Colonic mucosa (tissue), 4 donors: ENCODE results near the gene SLC25A25. TPM values are rescaled to one million over a fixed set of nuclear protein-coding genes. Genes with fewer than 3 reads are reported as not detected.

Experiments used
- DNase-seq: peaks from one replicate; pipeline ENCODE4 v3.0.0-alpha.2; 2020
- H3K27ac ChIP-seq: fragments of 200-600 bp; one replicate; pipeline ENCODE4 v1.8.0; 2021
- H3K27me3 ChIP-seq: fragments of 200-600 bp; one replicate; pipeline ENCODE4 v1.8.0; 2021
- H3K36me3 ChIP-seq: fragments of 200-600 bp; one replicate; pipeline ENCODE4 v1.8.0; 2021
- H3K4me1 ChIP-seq: fragments of 200-600 bp; one replicate; pipeline ENCODE4 v1.8.0; 2021; ENCODE audit warnings: mild to moderate bottlenecking
- H3K4me3 ChIP-seq: fragments of 200-600 bp; one replicate; pipeline ENCODE4 v1.8.0; 2021
- H3K9ac ChIP-seq, 2 donors: one replicate each; pipeline ENCODE4 v1.7.0; 2013; ENCODE audit warnings: control low read depth in 2 of 2, low read depth in 2 of 2, low read length in 2 of 2
- H3K9me3 ChIP-seq: fragments of 200-600 bp; one replicate; pipeline ENCODE4 v1.8.0; 2021
- intact Hi-C: fragments of 100-400 bp; cut with DNase I; formaldehyde crosslinking; loops from one replicate; pipeline ENCODE4 v1.14.1; 2022
- total RNA-seq, 2 donors: library from RNA; stranded (reverse); fragmentation: NEBNext Ultra II Directional in 1 of 2; extraction: Animal tissue kit (Norgen Biotek cat#: 25700) in 1 of 2; gene quantifications; one replicate each; pipeline ENCODE4 v1.2.1, GENCODE V29; 2021
- TF ChIP-seq, protein P1 (sequence below): fragments of 200-600 bp; IDR thresholded peaks from one replicate; pipeline ENCODE4 v1.8.0; 2022; ENCODE audit warnings: antibody characterized with exemption, mild to moderate bottlenecking
- donor health status: healthy.
- donor health status: DM: no; HTN: no; CAD: no.
- donor health status: DM: no; HTN: no; CAD: no.

The SLC25A25 gene
- total RNA-seq, 2 donors from 2014 or later: 12.3 to 19.7 TPM

DNA sequence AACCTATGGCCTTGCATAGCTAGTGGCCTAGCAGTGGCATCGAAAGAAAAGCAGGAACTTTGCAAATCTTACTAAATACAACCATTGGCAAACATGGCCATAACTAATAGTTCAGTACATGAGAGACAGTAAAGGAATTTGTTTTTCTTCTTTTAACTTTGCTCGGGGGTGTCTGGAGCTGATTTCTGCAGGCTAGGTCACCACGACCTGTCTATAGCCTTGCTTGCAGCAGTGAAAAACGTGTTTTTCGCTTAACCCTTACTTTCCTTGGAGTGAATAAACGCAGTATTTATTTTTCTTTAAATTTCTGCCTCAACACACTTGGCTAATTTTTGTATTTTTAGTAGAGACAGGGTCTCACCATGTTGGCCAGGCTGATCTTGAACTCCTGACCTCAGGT is 20.8 kb upstream of the SLC25A25 start:
- DNase-seq: no peak
- intact Hi-C loops: loop anchor here (5.0 kb wide), 1 partner anchor 70 kb away; no protein-coding TSS in a partner anchor
- Histone ChIP-seq H3K36me3 (no peaks in the 10 kb centered on the region), H3K4me3 (no peak overlapping the region), H3K27me3 (no peaks in the 10 kb centered on the region), H3K9ac (no peak overlapping the region), H3K9me3 (no peaks in the 10 kb centered on the region), H3K4me1 (no peaks in the 10 kb centered on the region), H3K27ac (no peak overlapping the region)
- TF ChIP-seq, protein P1, sequence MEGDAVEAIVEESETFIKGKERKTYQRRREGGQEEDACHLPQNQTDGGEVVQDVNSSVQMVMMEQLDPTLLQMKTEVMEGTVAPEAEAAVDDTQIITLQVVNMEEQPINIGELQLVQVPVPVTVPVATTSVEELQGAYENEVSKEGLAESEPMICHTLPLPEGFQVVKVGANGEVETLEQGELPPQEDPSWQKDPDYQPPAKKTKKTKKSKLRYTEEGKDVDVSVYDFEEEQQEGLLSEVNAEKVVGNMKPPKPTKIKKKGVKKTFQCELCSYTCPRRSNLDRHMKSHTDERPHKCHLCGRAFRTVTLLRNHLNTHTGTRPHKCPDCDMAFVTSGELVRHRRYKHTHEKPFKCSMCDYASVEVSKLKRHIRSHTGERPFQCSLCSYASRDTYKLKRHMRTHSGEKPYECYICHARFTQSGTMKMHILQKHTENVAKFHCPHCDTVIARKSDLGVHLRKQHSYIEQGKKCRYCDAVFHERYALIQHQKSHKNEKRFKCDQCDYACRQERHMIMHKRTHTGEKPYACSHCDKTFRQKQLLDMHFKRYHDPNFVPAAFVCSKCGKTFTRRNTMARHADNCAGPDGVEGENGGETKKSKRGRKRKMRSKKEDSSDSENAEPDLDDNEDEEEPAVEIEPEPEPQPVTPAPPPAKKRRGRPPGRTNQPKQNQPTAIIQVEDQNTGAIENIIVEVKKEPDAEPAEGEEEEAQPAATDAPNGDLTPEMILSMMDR: no peak

DNA sequence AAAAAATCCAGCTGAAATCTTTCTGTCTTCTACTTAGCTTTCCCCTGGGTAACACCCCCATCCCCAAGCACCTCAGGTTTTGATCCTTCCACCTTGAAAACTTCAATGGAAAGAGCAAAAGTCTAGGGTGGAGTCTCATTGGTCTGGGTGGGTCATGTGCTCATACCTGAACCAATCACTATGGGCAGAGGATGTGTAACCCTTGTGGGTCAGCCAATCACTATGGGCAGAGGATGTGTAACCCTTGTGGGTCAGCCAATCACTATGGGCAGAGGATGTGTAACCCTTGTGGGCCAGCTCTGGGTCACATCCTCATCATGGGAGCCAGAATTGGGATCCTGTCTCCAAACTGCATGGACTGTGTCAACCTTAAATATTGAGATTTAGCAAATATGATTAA is 19.4 kb upstream of the SLC25A25 start:
- TF ChIP-seq, protein P1: no peak
- Histone ChIP-seq H3K27me3 (no peaks in the 10 kb centered on the region), H3K4me1 (no peaks in the 10 kb centered on the region), H3K9ac (no peak overlapping the region), H3K4me3 (no peak overlapping the region), H3K36me3 (no peaks in the 10 kb centered on the region), H3K27ac (no peak overlapping the region), H3K9me3 (no peaks in the 10 kb centered on the region)
- intact Hi-C loops: loop anchor here (5.0 kb wide), 1 partner anchor 69 kb away; no protein-coding TSS in a partner anchor
- DNase-seq: no peak

DNA sequence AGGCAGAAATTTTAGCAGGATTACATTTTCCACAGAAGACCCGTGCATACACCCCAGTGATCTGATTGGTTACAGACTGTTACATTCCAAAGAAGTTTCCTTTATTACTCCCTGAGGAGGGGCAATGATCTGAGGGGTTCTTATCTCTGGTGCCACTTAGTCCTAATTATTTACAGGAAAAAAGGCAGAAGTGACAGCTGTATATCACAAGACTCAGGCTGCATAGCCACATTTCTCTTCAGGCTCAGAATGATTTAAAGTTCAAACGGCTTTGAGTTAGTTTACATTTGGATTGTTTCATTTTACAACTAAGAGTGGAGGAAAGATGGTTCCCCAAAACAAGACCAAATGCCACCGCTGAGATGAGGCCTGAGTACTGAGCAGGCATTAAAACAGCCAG is 18.2 kb upstream of the SLC25A25 start:
- DNase-seq: no peak
- intact Hi-C loops: loop anchor here (5.0 kb wide), 1 partner anchor 67 kb away; no protein-coding TSS in a partner anchor

DNA sequence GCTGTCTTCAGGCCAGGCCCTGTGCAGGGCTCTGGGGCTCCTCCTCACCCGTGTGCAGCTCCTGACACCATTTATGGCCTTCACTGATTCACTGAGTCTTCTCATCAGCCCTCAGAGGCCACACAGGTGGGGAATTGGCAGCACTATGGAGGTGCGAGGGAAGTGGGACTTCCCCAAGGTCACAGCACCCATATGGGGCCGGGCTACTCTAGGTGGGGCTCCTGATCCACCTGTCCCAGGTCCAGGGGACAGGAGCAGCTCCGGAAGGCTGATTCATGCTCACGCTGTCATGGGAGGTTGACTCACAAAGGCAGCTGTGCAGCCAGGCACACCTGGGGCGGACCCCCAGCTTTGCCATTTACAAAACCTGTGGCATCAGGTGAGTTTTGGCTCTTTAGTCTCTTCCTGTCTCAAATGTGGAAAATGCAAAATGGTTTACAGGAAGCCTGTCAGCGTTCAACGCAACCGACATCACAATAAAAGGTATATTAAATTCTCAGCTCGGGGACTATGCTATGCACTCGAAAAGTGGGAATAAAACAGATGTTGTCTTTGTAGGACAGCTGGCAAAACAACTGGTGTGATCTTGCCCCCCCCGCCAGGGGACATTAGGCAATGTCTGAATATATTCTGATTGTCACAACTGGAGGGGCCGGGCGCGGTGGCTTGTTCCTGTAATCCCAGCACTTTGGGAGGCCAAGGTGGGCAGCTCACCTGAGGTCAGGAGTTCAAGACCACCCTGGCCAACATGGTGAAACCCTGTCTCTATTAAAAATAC is 15.9 kb upstream of the SLC25A25 start:
- DNase-seq: peak; percentile 78
- intact Hi-C loops: no loop called here
- TF ChIP-seq, protein P1: no peak
- H3K4me3 ChIP-seq: no peak overlapping the region
- no peaks in the 10 kb centered on the region for H3K4me1 ChIP-seq
- peak overlapping the region; percentile 25 for H3K27ac ChIP-seq
- H3K9ac ChIP-seq: peak overlapping the region in 1 of 2 donors; percentile 15
- no peaks in the 10 kb centered on the region for H3K9me3 ChIP-seq
- no peaks in the 10 kb centered on the region for H3K36me3 ChIP-seq
- H3K27me3 ChIP-seq: no peaks in the 10 kb centered on the region

More for the DNA sequence above, 18.2 kb upstream of the SLC25A25 start:
- no peak overlapping the region for H3K4me3 ChIP-seq
- no peaks in the 10 kb centered on the region for H3K27me3 ChIP-seq
- no peaks in the 10 kb centered on the region for H3K4me1 ChIP-seq
- no peaks in the 10 kb centered on the region for H3K9me3 ChIP-seq
- H3K9ac ChIP-seq: no peak overlapping the region
- H3K27ac ChIP-seq: no peak overlapping the region
- no peaks in the 10 kb centered on the region for H3K36me3 ChIP-seq
- TF ChIP-seq, protein P1: no peak

DNA sequence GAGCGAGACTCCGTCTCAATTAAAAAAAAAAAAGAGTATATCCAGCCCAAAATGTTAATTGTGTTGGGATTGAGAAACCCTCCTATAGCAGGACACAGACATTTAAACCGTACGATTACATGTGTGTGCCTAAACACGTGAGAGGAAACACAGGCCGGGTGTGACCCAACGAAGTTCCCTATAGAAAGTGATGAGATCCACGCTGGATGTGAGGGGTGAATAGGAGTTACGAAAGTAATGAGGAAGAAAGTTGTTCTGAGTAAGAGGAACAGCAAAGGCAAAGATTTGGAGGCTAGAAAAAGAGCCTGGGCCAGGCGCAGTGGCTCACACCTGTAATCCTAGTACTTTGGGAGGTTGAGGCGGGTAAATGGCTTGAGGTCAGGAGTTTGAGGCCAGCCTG is 14.5 kb upstream of the SLC25A25 start:
- no peak overlapping the region for H3K4me3 ChIP-seq
- intact Hi-C loops: no loop called here
- TF ChIP-seq, protein P1: no peak
- no peaks in the 10 kb centered on the region for H3K4me1 ChIP-seq
- no peak overlapping the region for H3K27ac ChIP-seq
- no peaks in the 10 kb centered on the region for H3K9me3 ChIP-seq
- H3K36me3 ChIP-seq: no peaks in the 10 kb centered on the region
- H3K9ac ChIP-seq: no peak overlapping the region
- no peaks in the 10 kb centered on the region for H3K27me3 ChIP-seq
- DNase-seq: no peak
